H1 (cell line): ENCODE measurements around the gene DDB1. TPM values are rescaled to one million over a fixed set of nuclear protein-coding genes. Genes with fewer than 3 reads are reported as not detected.

Experiments used
- CTCF ChIA-PET: fragments of 300-600 bp; sonication (Branson Sonifier 250); formaldehyde crosslinking; loops from one replicate; lab custom pipeline; 2021; ENCODE audit not compliant: partially characterized antibody; lab: Charles Lee
- POLR2A ChIA-PET: fragments of 300-600 bp; sonication (Branson Sonifier 250); formaldehyde crosslinking; loops from one replicate; lab custom pipeline; 2021; ENCODE audit warnings: inconsistent platforms; ENCODE audit not compliant: partially characterized antibody; lab: Charles Lee
- DNase-seq, 2 experiments: peaks; one replicate each; pipeline versions ENCODE4 v3.0.0 to v3.0.0-alpha.2; 2010 to 2022; ENCODE audit warnings: low spot score in 2 of 2, low read depth in 1 of 2, mixed read lengths in 1 of 2
- FAIRE-seq: peaks from 2 replicates; lab custom pipeline; 2011; peaks lifted over from hg19 to GRCh38; lab: Jason Lieb, UNC
- H2AFZ ChIP-seq: 2 replicates; pipeline ENCODE4 v1.8.1; 2012; ENCODE audit warnings: low read length, inconsistent platforms
- H2AK5ac ChIP-seq: 2 replicates; pipeline ENCODE4 v1.6.1; 2013; ENCODE audit warnings: low read depth, low read length
- H2BK120ac ChIP-seq: replicated peaks from 2 replicates; pipeline ENCODE3; 2013; ENCODE audit warnings: low read depth, low read length, inconsistent platforms
- H2BK12ac ChIP-seq: 2 replicates; pipeline ENCODE4 v1.6.1; 2013; ENCODE audit warnings: low read depth, low read length
- H2BK15ac ChIP-seq: 2 replicates; pipeline ENCODE4 v1.6.1; 2013; ENCODE audit warnings: low read length
- H2BK20ac ChIP-seq: 2 replicates; pipeline ENCODE4 v1.6.1; 2013; ENCODE audit warnings: low read length
- H2BK5ac ChIP-seq: 2 replicates; pipeline ENCODE4 v1.6.1; 2013; ENCODE audit warnings: low read depth, low read length
- H3K14ac ChIP-seq: 2 replicates; pipeline ENCODE4 v1.6.1; 2013; ENCODE audit warnings: inconsistent platforms; ENCODE audit not compliant: insufficient read length
- H3K18ac ChIP-seq: 2 replicates; pipeline ENCODE4 v1.6.1; 2013; ENCODE audit warnings: low read length; ENCODE audit errors: extremely low read depth
- H3K23ac ChIP-seq: 2 replicates; pipeline ENCODE4 v1.6.1; 2013; ENCODE audit warnings: inconsistent platforms; ENCODE audit not compliant: insufficient read length
- H3K23me2 ChIP-seq: 2 replicates; pipeline ENCODE4 v1.6.1; 2013; ENCODE audit warnings: low read depth, low read length
- H3K27ac ChIP-seq: 2 replicates; pipeline ENCODE4 v1.6.1; 2011; ENCODE audit warnings: low read depth, low read length, inconsistent platforms
- H3K27me3 ChIP-seq, 4 experiments: replicated peaks in 1 of 4; 1 replicate in 1 of 4; 2 replicates in 3 of 4; pipeline versions ENCODE4 v1.6.1 to v1.8.1; 2011 to 2013; ENCODE audit warnings: low read length in 3 of 4, mild to moderate bottlenecking in 3 of 4, inconsistent platforms in 2 of 4, mixed read lengths in 2 of 4, moderate library complexity in 1 of 4; ENCODE audit not compliant: control insufficient read depth in 3 of 4, insufficient read depth in 3 of 4; ENCODE audit errors: extremely low read depth in 1 of 4
- H3K36me3 ChIP-seq, 4 experiments: 2 replicates each; pipeline versions ENCODE4 v1.6.1 to v1.8.1; 2011 to 2013; ENCODE audit warnings: mild to moderate bottlenecking in 4 of 4, low read length in 3 of 4, moderate library complexity in 2 of 4, control low read depth in 1 of 4, inconsistent platforms in 1 of 4; ENCODE audit not compliant: insufficient read depth in 4 of 4, control insufficient read depth in 2 of 4
- H3K4ac ChIP-seq: replicated peaks from 2 replicates; pipeline ENCODE3; 2013; ENCODE audit warnings: low read length, low read depth, mixed read lengths, inconsistent platforms; ENCODE audit not compliant: insufficient read length
- H3K4me1 ChIP-seq, 4 experiments: replicated peaks in 1 of 4; 1 replicate in 1 of 4; 2 replicates in 3 of 4; pipeline versions ENCODE4 v1.6.1 to v1.8.1; 2011 to 2013; ENCODE audit warnings: low read length in 3 of 4, inconsistent platforms in 2 of 4, mixed read lengths in 1 of 4; ENCODE audit not compliant: insufficient read depth in 4 of 4, control insufficient read depth in 3 of 4
- H3K4me2 ChIP-seq, 2 experiments: 2 replicates each; pipeline versions ENCODE4 v1.6.1 to v1.8.1; 2011 to 2013; ENCODE audit warnings: low read depth in 2 of 2, low read length in 2 of 2, control low read depth in 1 of 2, inconsistent platforms in 1 of 2, mild to moderate bottlenecking in 1 of 2; ENCODE audit not compliant: insufficient read depth in 1 of 2
- H3K4me3 ChIP-seq, 4 experiments: fragments of 200-600, 300-600 bp in 1 of 4; sonication (generic), shearing (Covaris generic), sonication (Bioruptor Twin) in 1 of 4; 2 replicates each; pipeline versions ENCODE4 v1.5.1 to v1.8.1; 2011 to 2016; ENCODE audit warnings: low read length in 4 of 4, low read depth in 3 of 4, control low read depth in 2 of 4, inconsistent platforms in 2 of 4, mild to moderate bottlenecking in 2 of 4, mixed read lengths in 1 of 4, moderate library complexity in 1 of 4; ENCODE audit not compliant: insufficient read depth in 2 of 4; ENCODE audit errors: extremely low read depth in 1 of 4
- H3K56ac ChIP-seq: replicated peaks from 2 replicates; pipeline ENCODE3; 2013; ENCODE audit warnings: low read depth, mild to moderate bottlenecking, mixed read lengths, low read length, inconsistent platforms; ENCODE audit not compliant: insufficient read length
- H3K79me1 ChIP-seq: 2 replicates; pipeline ENCODE4 v1.6.1; 2013; ENCODE audit warnings: low read depth, low read length, control low read depth
- H3K79me2 ChIP-seq, 2 experiments: 2 replicates each; pipeline versions ENCODE4 v1.6.1 to v1.8.1; 2012 to 2013; ENCODE audit warnings: low read length in 2 of 2, mild to moderate bottlenecking in 2 of 2, inconsistent platforms in 1 of 2; ENCODE audit not compliant: insufficient read depth in 2 of 2, control insufficient read depth in 1 of 2
- H3K9ac ChIP-seq, 4 experiments: replicated peaks in 1 of 4; 1 replicate in 1 of 4; 2 replicates in 3 of 4; pipeline versions ENCODE4 v1.6.1 to v1.8.1; 2011 to 2013; ENCODE audit warnings: low read depth in 3 of 4, low read length in 3 of 4, control low read depth in 2 of 4, mild to moderate bottlenecking in 2 of 4, moderate library complexity in 2 of 4, inconsistent platforms in 1 of 4; ENCODE audit errors: extremely low read depth in 1 of 4
- H3K9me3 ChIP-seq, 2 experiments: 2 replicates each; pipeline versions ENCODE4 v1.6.1 to v1.8.1; 2012 to 2013; ENCODE audit warnings: mild to moderate bottlenecking in 2 of 2, moderate library complexity in 2 of 2, control low read depth in 1 of 2, inconsistent platforms in 1 of 2, low read depth in 1 of 2, low read length in 1 of 2, mixed read lengths in 1 of 2; ENCODE audit not compliant: insufficient read depth in 2 of 2
- H4K20me1 ChIP-seq, 2 experiments: replicated peaks in 1 of 2; 2 replicates each; pipeline versions ENCODE3 to v1.8.1; 2011 to 2013; ENCODE audit warnings: inconsistent platforms in 2 of 2, low read length in 2 of 2, mild to moderate bottlenecking in 1 of 2; ENCODE audit not compliant: insufficient read depth in 2 of 2, control insufficient read depth in 1 of 2
- H4K5ac ChIP-seq: 2 replicates; pipeline ENCODE4 v1.6.1; 2013; ENCODE audit warnings: low read length, low read depth, mixed read lengths, inconsistent platforms; ENCODE audit not compliant: insufficient read length
- H4K8ac ChIP-seq: 2 replicates; pipeline ENCODE4 v1.8.0; 2013; ENCODE audit warnings: mild to moderate bottlenecking, moderate library complexity, low read length, inconsistent platforms; ENCODE audit not compliant: insufficient read depth; ENCODE audit errors: extremely low read depth
- H4K91ac ChIP-seq: replicated peaks from 2 replicates; pipeline ENCODE3; 2013; ENCODE audit warnings: low read length, mixed read lengths, inconsistent platforms; ENCODE audit not compliant: insufficient read length
- HDAC2 ChIP-seq, 2 experiments: fragments of 300-600 bp in 1 of 2; sonication (generic) in 1 of 2; IDR thresholded peaks; 2 replicates each; pipeline ENCODE4 v1.6.1; 2011 to 2012; ENCODE audit warnings: low read depth in 2 of 2, low read length in 2 of 2, mild to moderate bottlenecking in 2 of 2, moderate library complexity in 2 of 2, borderline replicate concordance in 1 of 2, inconsistent platforms in 1 of 2
- KDM5A ChIP-seq: fragments of 200-600 bp; IDR thresholded peaks from 2 replicates; pipeline ENCODE4 v1.7.1; 2012; ENCODE audit warnings: mild to moderate bottlenecking, low read length, inconsistent platforms, mixed read lengths
- MAFK ChIP-seq: IDR thresholded peaks from 2 replicates; pipeline ENCODE4 v1.6.1; 2012; ENCODE audit warnings: low read depth, mild to moderate bottlenecking, improper control_type of control experiment, low read length
- POLR2A ChIP-seq, 2 experiments: IDR thresholded peaks; 1 replicate in 1 of 2; 2 replicates in 1 of 2; pipeline ENCODE4 v1.6.1; 2011; ENCODE audit warnings: low read depth in 2 of 2, low read length in 2 of 2, mild to moderate bottlenecking in 2 of 2; ENCODE audit errors: control extremely low read depth in 1 of 2
- RNF2 ChIP-seq: fragments of 200-900, 300-1000 bp; sonication (generic); IDR thresholded peaks from 2 replicates; pipeline ENCODE4 v1.7.1; 2016; ENCODE audit warnings: borderline replicate concordance, low read depth, mild to moderate bottlenecking, antibody characterized with exemption, low read length; ENCODE audit not compliant: poor library complexity, severe bottlenecking; ENCODE audit errors: missing control alignments
- SP1 ChIP-seq: IDR thresholded peaks from 2 replicates; pipeline ENCODE4 v1.6.1; 2011; ENCODE audit warnings: low read depth, low read length
- SUZ12 ChIP-seq: fragments of 200-600 bp; sonication (generic); IDR thresholded peaks from 2 replicates; pipeline ENCODE4 v1.6.1; 2012; ENCODE audit warnings: mild to moderate bottlenecking, inconsistent platforms, low read length, moderate library complexity, mixed read lengths
- WGBS, 2 experiments: shearing (Covaris generic) in 1 of 2; methylation state at CpG; one replicate each; pipeline versions ENCODE4 v1.1.6 to v1.1.7; 2013 to 2015; ENCODE audit warnings: low lambda C conversion rate in 2 of 2, mixed read lengths in 2 of 2, inconsistent platforms in 1 of 2, low coverage in 1 of 2, missing lambda C conversion rate in 1 of 2; ENCODE audit not compliant: insufficient replicate concordance in 2 of 2, insufficient coverage in 1 of 2, insufficient read length in 1 of 2; ENCODE audit errors: extremely low coverage in 1 of 2, missing lambda C conversion rate in 1 of 2; 5-methylcytosine and 5-hydroxymethylcytosine counted together
- polyA plus RNA-seq, 7 experiments: library from polyadenylated mRNA; depleted of rRNA in 3 of 7; stranded (reverse) in 5 of 7; unstranded in 2 of 7; fragments of >200 nt in 5 of 7; fragments of 200-250 nt in 2 of 7; gene quantifications; 1 replicate in 5 of 7; 2 replicates in 1 of 7; 4 replicates in 1 of 7; pipeline versions ENCODE4 v1.2.1 to v1.2.3, GENCODE V29; 2011 to 2013; ENCODE audit warnings: missing spikeins in 2 of 7, mixed read lengths in 2 of 7
- total RNA-seq: library from RNA; stranded (reverse); fragmentation: NEBNext Ultra II Directional; extraction: Animal tissue kit (Norgen Biotek cat#: 25700); gene quantifications from 2 replicates; pipeline ENCODE4 v1.2.1, GENCODE V29; 2021
- TF ChIP-seq, protein P1 (sequence below): IDR thresholded peaks from 2 replicates; pipeline ENCODE4 v1.6.1; 2012; ENCODE audit warnings: low read length, inconsistent platforms
- TF ChIP-seq, protein P2 (sequence below), 3 experiments: IDR thresholded peaks; 1 replicate in 2 of 3; 2 replicates in 1 of 3; pipeline versions ENCODE4 v1.5.1 to v1.6.1; 2011; ENCODE audit warnings: low read length in 3 of 3, mild to moderate bottlenecking in 3 of 3, inconsistent platforms in 2 of 3, low read depth in 1 of 3, moderate library complexity in 1 of 3; ENCODE audit not compliant: insufficient read depth in 1 of 3; ENCODE audit errors: control extremely low read depth in 1 of 3

DDB1 gene
- total and polyA plus RNA-seq, 2 of the 8 experiments (the other 6 are each of a cell fraction or from before 2014, with no cell fraction given), result 275 to 306 TPM

DNA sequence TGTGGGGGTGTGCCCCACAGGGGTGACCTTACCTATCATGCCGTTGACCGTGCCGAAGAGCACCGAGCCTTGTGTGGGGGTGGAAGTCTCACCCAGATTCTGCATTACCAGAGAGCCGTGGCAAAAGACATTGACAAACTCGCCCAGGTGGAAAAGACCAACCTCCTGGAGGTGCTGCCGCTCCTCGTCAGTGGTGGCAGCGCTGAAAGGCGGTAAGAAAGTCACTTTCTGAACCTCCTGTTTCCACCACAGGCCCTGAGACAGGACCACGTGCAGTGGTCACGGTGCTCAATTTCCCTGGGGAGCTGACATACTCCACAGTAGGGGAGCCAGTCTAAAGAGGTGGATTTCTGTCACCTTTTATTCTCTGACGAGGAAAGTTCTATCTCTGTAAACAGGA is 30.4 kb downstream of the DDB1 start:
- no peaks in the 10 kb centered on the region for H3K27me3 ChIP-seq
- H3K9ac ChIP-seq, result no peak overlapping the region
- H2AFZ ChIP-seq, result no peak overlapping the region
- no peak overlapping the region for H3K18ac ChIP-seq
- DNase-seq, result no peak
- H3K4me3 ChIP-seq, result no peak overlapping the region
- no peak overlapping the region for H3K4me2 ChIP-seq
- ChIA-PET CTCF (interaction anchor here (0.7 to 1.2 kb wide), 2 partner anchors 10 to 82 kb away, joined by 3 to 4 read pairs; no protein-coding TSS in a partner anchor), POLR2A (interaction anchor here (1.6 to 1.8 kb wide), 4 partner anchors 8 to 31 kb away, joined by 3 to 8 read pairs (median 6); partner anchors contain the start of genes DDB1 and TKFC)
- H3K36me3 ChIP-seq, result peaks cover 43 to 84% (median 65%) of the 10 kb centered on the region in 4 experiments
- no peak overlapping the region for H4K5ac ChIP-seq
- H2BK15ac ChIP-seq, result no peak overlapping the region
- H2BK12ac ChIP-seq, result no peak overlapping the region
- H3K4me1 ChIP-seq, result peaks cover 0 to 3% (median 1%) of the 10 kb centered on the region in 4 experiments; a peak in 3 of 7 replicates
- H4K20me1 ChIP-seq, result peaks cover 2 to 4% of the 10 kb centered on the region in 2 experiments
- H2BK5ac ChIP-seq, result no peak overlapping the region
- H3K27ac ChIP-seq, result no peak overlapping the region
- WGBS, 2 experiments, result 91% methylated on average over 13 of the region's 13 CpGs; no CpG with 5 or more reads in 1 of the 2 experiments
- no peak overlapping the region for H3K4ac ChIP-seq
- H3K56ac ChIP-seq, result no peak overlapping the region
- no peak overlapping the region for H2BK120ac ChIP-seq
- H2AK5ac ChIP-seq, result no peak overlapping the region
- no peaks in the 10 kb centered on the region for H3K79me2 ChIP-seq
- no peak overlapping the region for H4K91ac ChIP-seq
- no peak overlapping the region for H3K23ac ChIP-seq
- H3K9me3 ChIP-seq, result no peaks in the 10 kb centered on the region
- no peaks in the 10 kb centered on the region for H3K79me1 ChIP-seq
- no peak overlapping the region for H2BK20ac ChIP-seq
- FAIRE-seq, result no peak
- no peak overlapping the region for H4K8ac ChIP-seq
- H3K23me2 ChIP-seq, result no peaks in the 10 kb centered on the region; the same call in 1 of the 2 replicates
- no peak overlapping the region for H3K14ac ChIP-seq
- TF ChIP-seq, protein P1, sequence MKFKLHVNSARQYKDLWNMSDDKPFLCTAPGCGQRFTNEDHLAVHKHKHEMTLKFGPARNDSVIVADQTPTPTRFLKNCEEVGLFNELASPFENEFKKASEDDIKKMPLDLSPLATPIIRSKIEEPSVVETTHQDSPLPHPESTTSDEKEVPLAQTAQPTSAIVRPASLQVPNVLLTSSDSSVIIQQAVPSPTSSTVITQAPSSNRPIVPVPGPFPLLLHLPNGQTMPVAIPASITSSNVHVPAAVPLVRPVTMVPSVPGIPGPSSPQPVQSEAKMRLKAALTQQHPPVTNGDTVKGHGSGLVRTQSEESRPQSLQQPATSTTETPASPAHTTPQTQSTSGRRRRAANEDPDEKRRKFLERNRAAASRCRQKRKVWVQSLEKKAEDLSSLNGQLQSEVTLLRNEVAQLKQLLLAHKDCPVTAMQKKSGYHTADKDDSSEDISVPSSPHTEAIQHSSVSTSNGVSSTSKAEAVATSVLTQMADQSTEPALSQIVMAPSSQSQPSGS, result no peak
- TF ChIP-seq POLR2A (IDR thresholded peaks at IDR 0.05; ENCODE audit: control extremely low read depth in 1 of 2, low read depth in 2 of 2, low read length in 2 of 2) (no peak), RNF2 (no peak), MAFK (no peak), KDM5A (no peak), SP1 (no peak), HDAC2 (IDR thresholded peaks at IDR 0.05; ENCODE audit: borderline replicate concordance in 1 of 2, low read depth in 2 of 2, low read length in 2 of 2) (no peak), SUZ12 (no peak)
- TF ChIP-seq, protein P2, sequence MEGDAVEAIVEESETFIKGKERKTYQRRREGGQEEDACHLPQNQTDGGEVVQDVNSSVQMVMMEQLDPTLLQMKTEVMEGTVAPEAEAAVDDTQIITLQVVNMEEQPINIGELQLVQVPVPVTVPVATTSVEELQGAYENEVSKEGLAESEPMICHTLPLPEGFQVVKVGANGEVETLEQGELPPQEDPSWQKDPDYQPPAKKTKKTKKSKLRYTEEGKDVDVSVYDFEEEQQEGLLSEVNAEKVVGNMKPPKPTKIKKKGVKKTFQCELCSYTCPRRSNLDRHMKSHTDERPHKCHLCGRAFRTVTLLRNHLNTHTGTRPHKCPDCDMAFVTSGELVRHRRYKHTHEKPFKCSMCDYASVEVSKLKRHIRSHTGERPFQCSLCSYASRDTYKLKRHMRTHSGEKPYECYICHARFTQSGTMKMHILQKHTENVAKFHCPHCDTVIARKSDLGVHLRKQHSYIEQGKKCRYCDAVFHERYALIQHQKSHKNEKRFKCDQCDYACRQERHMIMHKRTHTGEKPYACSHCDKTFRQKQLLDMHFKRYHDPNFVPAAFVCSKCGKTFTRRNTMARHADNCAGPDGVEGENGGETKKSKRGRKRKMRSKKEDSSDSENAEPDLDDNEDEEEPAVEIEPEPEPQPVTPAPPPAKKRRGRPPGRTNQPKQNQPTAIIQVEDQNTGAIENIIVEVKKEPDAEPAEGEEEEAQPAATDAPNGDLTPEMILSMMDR (IDR thresholded peaks at IDR 0.05; ENCODE audit: control extremely low read depth in 1 of 3, insufficient read depth in 1 of 3, low read depth in 1 of 3, low read length in 3 of 3), result no peak
